Panc1 (cell line): ENCODE results near the gene P2RY6. TPM values are rescaled to one million over a fixed set of nuclear protein-coding genes. Genes with fewer than 3 reads are reported as not detected.

Experiments
- ATAC-seq: fragments of 200-7000 bp; cut with Tn5 transposase; 2 replicates; pipeline ENCODE4 v1.9.1; 2020; ENCODE audit warnings: mild to moderate bottlenecking, moderate library complexity
- BruUV-seq: library from RNA; stranded (reverse); fragments of 400-500 nt; replicated peaks from 2 replicates; lab custom pipeline; 2021; lab: Mats Ljungman, UMichigan
- CTCF ChIA-PET: fragments of 300-600 bp; sonication (Branson Sonifier 250); formaldehyde crosslinking; loops from one replicate; lab custom pipeline; 2022; ENCODE audit warnings: antibody characterized with exemption; lab: Charles Lee
- POLR2A ChIA-PET: fragments of 300-600 bp; sonication (Branson Sonifier 250); formaldehyde crosslinking; loops from one replicate; lab custom pipeline; 2022; ENCODE audit warnings: antibody characterized with exemption; lab: Charles Lee
- DNase-seq: peaks from one replicate; pipeline ENCODE4 v3.0.0-alpha.2; 2010; ENCODE audit warnings: low read depth, low spot score
- H3K27ac ChIP-seq: 2 replicates; pipeline ENCODE4 v1.5.1; 2011; ENCODE audit warnings: mild to moderate bottlenecking, low read length, inconsistent platforms
- H3K27me3 ChIP-seq: fragments of 200-500 bp; sonication (Bioruptor generic); 2 replicates; pipeline ENCODE4 v1.6.0; 2014; ENCODE audit warnings: low read length, inconsistent platforms; ENCODE audit not compliant: control insufficient read depth, insufficient read depth
- H3K36me3 ChIP-seq: fragments of 200-500 bp; sonication (Bioruptor generic); 2 replicates; pipeline ENCODE4 v1.5.1; 2014; ENCODE audit warnings: inconsistent platforms, mild to moderate bottlenecking, low read length, moderate library complexity; ENCODE audit not compliant: control insufficient read depth, insufficient read depth
- H3K4me1 ChIP-seq: 2 replicates; pipeline ENCODE4 v1.5.1; 2011; ENCODE audit warnings: inconsistent platforms, mild to moderate bottlenecking, low read length, moderate library complexity; ENCODE audit not compliant: control insufficient read depth, insufficient read depth
- H3K4me3 ChIP-seq, 2 experiments: 2 replicates each; pipeline ENCODE4 v1.5.1; 2011 to 2012; ENCODE audit warnings: low read depth in 2 of 2, low read length in 2 of 2, mild to moderate bottlenecking in 2 of 2, inconsistent platforms in 1 of 2, moderate library complexity in 1 of 2
- H3K9me3 ChIP-seq: fragments of 200-500 bp; sonication (Bioruptor generic); 2 replicates; pipeline ENCODE4 v1.5.1; 2014; ENCODE audit warnings: low read depth, mild to moderate bottlenecking, inconsistent platforms, low read length, moderate library complexity; ENCODE audit not compliant: control insufficient read depth, insufficient read depth
- POLR2AphosphoS5 ChIP-seq: IDR thresholded peaks from 2 replicates; pipeline ENCODE4 v1.6.1; 2012; ENCODE audit warnings: mild to moderate bottlenecking, low read depth, low read length, moderate library complexity
- SIN3A ChIP-seq: IDR thresholded peaks from 2 replicates; pipeline ENCODE4 v1.6.1; 2012; ENCODE audit warnings: low read depth, mild to moderate bottlenecking, low read length, moderate library complexity, borderline replicate concordance; ENCODE audit not compliant: insufficient read depth
- TCF7L2 ChIP-seq: IDR thresholded peaks from 2 replicates; pipeline ENCODE4 v1.6.1; 2011; ENCODE audit warnings: mild to moderate bottlenecking, low read depth, low read length, inconsistent platforms
- in situ Hi-C: cut with HindIII; loops from 2 replicates; pipeline ENCODE4 v1.10.0; 2016; ENCODE audit warnings: low sequenced_read_pairs, low pct_unique_long_range_greater_than_20kb
- intact Hi-C: fragments of 100-400 bp; cut with micrococcal nuclease; formaldehyde crosslinking; loops from one replicate; pipeline ENCODE4 v1.10.0; 2022; ENCODE audit not compliant: unreplicated experiment
- total RNA-seq: library from RNA; stranded (reverse); gene quantifications from one replicate; pipeline ENCODE4 v1.2.1, GENCODE V29; 2021; ENCODE audit not compliant: unreplicated experiment
- TF ChIP-seq, protein P1 (sequence below), 2 experiments: IDR thresholded peaks; 2 replicates each; pipeline ENCODE4 v1.6.1; 2011 to 2012; ENCODE audit warnings: low read depth in 2 of 2, control low read depth in 1 of 2, low read length in 1 of 2, mild to moderate bottlenecking in 1 of 2, moderate library complexity in 1 of 2; ENCODE audit not compliant: insufficient read depth in 1 of 2
- TF ChIP-seq, protein P2 (sequence below): fragments of 450-650 bp; IDR thresholded peaks from 2 replicates; pipeline ENCODE4 v1.5.1; 2017; ENCODE audit warnings: mild to moderate bottlenecking

P2RY6 gene
- total RNA-seq, 1 experiment from 2014 or later = 0.59 TPM

DNA sequence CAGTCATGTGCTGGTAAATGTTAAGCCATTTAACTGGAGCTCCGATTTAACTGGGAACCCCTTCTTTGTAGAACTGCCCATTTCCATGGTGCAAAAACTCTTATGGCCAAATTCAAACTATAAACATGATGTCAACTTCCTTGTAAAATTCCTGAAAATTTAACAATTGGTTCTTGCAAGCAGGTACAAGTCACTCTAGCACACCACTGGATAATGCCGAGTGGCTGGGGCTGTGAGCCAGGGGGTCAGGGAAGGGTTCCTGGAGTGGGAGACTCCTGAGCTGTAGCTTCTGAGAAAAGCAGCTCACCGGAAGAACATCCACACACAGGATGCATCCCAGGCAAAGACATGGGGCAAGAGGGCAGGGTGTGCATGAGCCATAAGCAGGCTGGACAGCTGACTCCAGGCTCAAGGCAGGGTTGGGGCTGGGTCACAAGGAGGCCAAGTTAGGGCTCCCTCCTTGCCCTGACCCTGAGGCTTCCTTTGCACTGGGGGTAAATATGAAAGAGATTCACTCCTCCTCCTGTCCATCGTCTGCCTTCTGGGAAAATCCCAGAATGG, 35.9 kb upstream of the P2RY6 start:
- H3K27ac ChIP-seq = no peak overlapping the region

DNA sequence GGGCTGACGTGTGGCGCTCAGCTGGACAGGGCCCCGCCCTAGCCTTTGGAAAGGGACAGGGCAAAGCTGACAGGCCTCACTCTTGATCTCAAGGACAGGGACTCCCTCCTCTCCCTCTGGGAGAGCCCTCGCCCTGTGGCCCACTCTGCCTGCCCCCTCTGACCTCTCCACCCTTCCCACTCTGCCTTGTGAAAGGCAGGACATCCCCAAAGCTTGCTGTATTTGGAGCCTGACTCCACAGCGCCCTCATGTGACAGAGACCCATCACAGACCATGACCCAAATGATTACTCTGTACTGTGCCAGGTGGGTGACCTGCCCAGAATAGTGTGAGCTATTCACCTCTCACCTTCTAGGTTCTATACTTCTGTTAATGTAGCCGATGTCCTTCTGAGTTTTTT, 35.3 kb upstream of the P2RY6 start:
- Histone ChIP-seq H3K4me1 (no peaks in the 10 kb centered on the region), H3K9me3 (no peaks in the 10 kb centered on the region), H3K36me3 (no peaks in the 10 kb centered on the region), H3K4me3 (no peak overlapping the region), H3K27ac (no peak overlapping the region), H3K27me3 (no peaks in the 10 kb centered on the region)
- DNase-seq (peak; percentile 41), ATAC-seq (0 out of 2 replicates have a peak, but pooled peaks have one; percentile 43)
- ChIA-PET POLR2A (interaction anchor here (0.7 kb wide), 1 partner anchor 583 kb away, joined by 3 read pairs; no protein-coding TSS in a partner anchor), CTCF (interaction anchor here (0.6 to 1.6 kb wide), 5 partner anchors 24 to 99 kb away, joined by 3 to 6 read pairs (median 4); no protein-coding TSS in a partner anchor)
- in situ Hi-C loops = no loop called here
- TF ChIP-seq POLR2AphosphoS5 (no peak), TCF7L2 (no peak), SIN3A (no peak)
- TF ChIP-seq, protein P1, sequence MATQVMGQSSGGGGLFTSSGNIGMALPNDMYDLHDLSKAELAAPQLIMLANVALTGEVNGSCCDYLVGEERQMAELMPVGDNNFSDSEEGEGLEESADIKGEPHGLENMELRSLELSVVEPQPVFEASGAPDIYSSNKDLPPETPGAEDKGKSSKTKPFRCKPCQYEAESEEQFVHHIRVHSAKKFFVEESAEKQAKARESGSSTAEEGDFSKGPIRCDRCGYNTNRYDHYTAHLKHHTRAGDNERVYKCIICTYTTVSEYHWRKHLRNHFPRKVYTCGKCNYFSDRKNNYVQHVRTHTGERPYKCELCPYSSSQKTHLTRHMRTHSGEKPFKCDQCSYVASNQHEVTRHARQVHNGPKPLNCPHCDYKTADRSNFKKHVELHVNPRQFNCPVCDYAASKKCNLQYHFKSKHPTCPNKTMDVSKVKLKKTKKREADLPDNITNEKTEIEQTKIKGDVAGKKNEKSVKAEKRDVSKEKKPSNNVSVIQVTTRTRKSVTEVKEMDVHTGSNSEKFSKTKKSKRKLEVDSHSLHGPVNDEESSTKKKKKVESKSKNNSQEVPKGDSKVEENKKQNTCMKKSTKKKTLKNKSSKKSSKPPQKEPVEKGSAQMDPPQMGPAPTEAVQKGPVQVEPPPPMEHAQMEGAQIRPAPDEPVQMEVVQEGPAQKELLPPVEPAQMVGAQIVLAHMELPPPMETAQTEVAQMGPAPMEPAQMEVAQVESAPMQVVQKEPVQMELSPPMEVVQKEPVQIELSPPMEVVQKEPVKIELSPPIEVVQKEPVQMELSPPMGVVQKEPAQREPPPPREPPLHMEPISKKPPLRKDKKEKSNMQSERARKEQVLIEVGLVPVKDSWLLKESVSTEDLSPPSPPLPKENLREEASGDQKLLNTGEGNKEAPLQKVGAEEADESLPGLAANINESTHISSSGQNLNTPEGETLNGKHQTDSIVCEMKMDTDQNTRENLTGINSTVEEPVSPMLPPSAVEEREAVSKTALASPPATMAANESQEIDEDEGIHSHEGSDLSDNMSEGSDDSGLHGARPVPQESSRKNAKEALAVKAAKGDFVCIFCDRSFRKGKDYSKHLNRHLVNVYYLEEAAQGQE (IDR thresholded peaks at IDR 0.05; ENCODE audit: insufficient read depth in 1 of 2, low read depth in 2 of 2, low read length in 1 of 2) = no peak
- TF ChIP-seq, protein P2, sequence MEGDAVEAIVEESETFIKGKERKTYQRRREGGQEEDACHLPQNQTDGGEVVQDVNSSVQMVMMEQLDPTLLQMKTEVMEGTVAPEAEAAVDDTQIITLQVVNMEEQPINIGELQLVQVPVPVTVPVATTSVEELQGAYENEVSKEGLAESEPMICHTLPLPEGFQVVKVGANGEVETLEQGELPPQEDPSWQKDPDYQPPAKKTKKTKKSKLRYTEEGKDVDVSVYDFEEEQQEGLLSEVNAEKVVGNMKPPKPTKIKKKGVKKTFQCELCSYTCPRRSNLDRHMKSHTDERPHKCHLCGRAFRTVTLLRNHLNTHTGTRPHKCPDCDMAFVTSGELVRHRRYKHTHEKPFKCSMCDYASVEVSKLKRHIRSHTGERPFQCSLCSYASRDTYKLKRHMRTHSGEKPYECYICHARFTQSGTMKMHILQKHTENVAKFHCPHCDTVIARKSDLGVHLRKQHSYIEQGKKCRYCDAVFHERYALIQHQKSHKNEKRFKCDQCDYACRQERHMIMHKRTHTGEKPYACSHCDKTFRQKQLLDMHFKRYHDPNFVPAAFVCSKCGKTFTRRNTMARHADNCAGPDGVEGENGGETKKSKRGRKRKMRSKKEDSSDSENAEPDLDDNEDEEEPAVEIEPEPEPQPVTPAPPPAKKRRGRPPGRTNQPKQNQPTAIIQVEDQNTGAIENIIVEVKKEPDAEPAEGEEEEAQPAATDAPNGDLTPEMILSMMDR = no peak; the same call in 1 of the 2 replicates
- BruUV-seq = no TSS peak
- intact Hi-C loops = no loop called here

More for the DNA sequence above, 35.9 kb upstream of the P2RY6 start:
- in situ Hi-C loops (no loop called here), intact Hi-C loops (no loop called here)
- ChIA-PET CTCF (interaction anchor here (0.6 to 1.6 kb wide), 6 partner anchors 23 to 99 kb away, joined by 3 to 6 read pairs (median 4); no protein-coding TSS in a partner anchor), POLR2A (interaction anchor here (0.5 to 0.7 kb wide), 2 partner anchors 71 to 582 kb away, joined by 3 to 6 read pairs; no protein-coding TSS in a partner anchor)
- no TSS peak for BruUV-seq
- H3K4me1 ChIP-seq = no peaks in the 10 kb centered on the region
- peak; percentile 11; the same call in 1 of the 2 replicates for ATAC-seq
- no peaks in the 10 kb centered on the region for H3K27me3 ChIP-seq
- DNase-seq = no peak
- no peak overlapping the region for H3K4me3 ChIP-seq
- TF ChIP-seq SIN3A = no peak
- TF ChIP-seq TCF7L2 = no peak
- TF ChIP-seq, protein P1 (IDR thresholded peaks at IDR 0.05; ENCODE audit: insufficient read depth in 1 of 2, low read depth in 2 of 2, low read length in 1 of 2) = no peak
- TF ChIP-seq, protein P2 = no peak
- no peak for TF ChIP-seq POLR2AphosphoS5
- no peaks in the 10 kb centered on the region for H3K36me3 ChIP-seq
- no peaks in the 10 kb centered on the region for H3K9me3 ChIP-seq
